ENCODE results near the gene IL2RA.

The IL2RA gene

GRCh38 chr10:6024334-6024682 is 37.9 kb downstream of the IL2RA start:
- no peak overlapping the region for H2AK5ac ChIP-seq (ENCODE audit: low read length)
- H3K4ac ChIP-seq (ENCODE audit: low read depth, low read length) = no peak overlapping the region
- H4K91ac ChIP-seq (ENCODE audit: low read depth, low read length) = no peak overlapping the region
- H3K4me3 ChIP-seq (ENCODE audit: low read depth, low read length) = no peak overlapping the region
- H3K79me1 ChIP-seq (ENCODE audit: low read length) = no peaks in the 10 kb centered on the region
- H3K36me3 ChIP-seq (ENCODE audit: control insufficient read depth in 1 of 2, insufficient read depth in 2 of 2, low read length in 2 of 2) = no peaks in the 10 kb centered on the region
- no peaks in the 10 kb centered on the region for H3K4me1 ChIP-seq (ENCODE audit: control insufficient read depth in 1 of 2, insufficient read depth in 2 of 2, low read length in 2 of 2)
- H2BK12ac ChIP-seq (ENCODE audit: low read length) = no peak overlapping the region
- DNase-seq = no peak
- no peaks in the 10 kb centered on the region for H3K27me3 ChIP-seq (ENCODE audit: insufficient read depth, low read length)
- H2BK120ac ChIP-seq (ENCODE audit: insufficient read depth, low read length, poor library complexity) = no peak overlapping the region
- no peak overlapping the region for H2AFZ ChIP-seq (ENCODE audit: insufficient read depth, low read length, poor library complexity)
- H3K23ac ChIP-seq (ENCODE audit: low read length) = no peak overlapping the region
- no peak overlapping the region for H4K12ac ChIP-seq (ENCODE audit: low read depth, low read length)
- no peak overlapping the region for H3K14ac ChIP-seq (ENCODE audit: low read length)
- no peak overlapping the region for H3K27ac ChIP-seq (ENCODE audit: low read depth, low read length)
- H3K9ac ChIP-seq (ENCODE audit: low read length) = no peak overlapping the region
- H4K8ac ChIP-seq (ENCODE audit: low read depth, low read length) = no peak overlapping the region
- H3K4me2 ChIP-seq (ENCODE audit: low read length) = no peak overlapping the region
- peaks cover 2% of the 10 kb centered on the region for H3K9me3 ChIP-seq (ENCODE audit: insufficient read depth, low read depth, low read length)
- no peak overlapping the region for H3K18ac ChIP-seq (ENCODE audit: low read length)
- H2BK5ac ChIP-seq (ENCODE audit: low read depth, low read length, poor library complexity) = no peak overlapping the region
- no CpG with 5 or more reads among the region's 10 CpGs for WGBS (ENCODE audit: extremely low coverage, insufficient coverage, insufficient read length)
- no peaks in the 10 kb centered on the region for H3K79me2 ChIP-seq (ENCODE audit: control insufficient read depth, insufficient read depth, low read length, poor library complexity)

- Histone ChIP-seq H4K91ac (ENCODE audit: low read depth, low read length) (no peak overlapping the region), H3K36me3 (ENCODE audit: control insufficient read depth in 1 of 2, insufficient read depth in 2 of 2, low read length in 2 of 2) (no peaks in the 10 kb centered on the region), H2BK12ac (ENCODE audit: low read length) (no peak overlapping the region), H2BK120ac (ENCODE audit: insufficient read depth, low read length, poor library complexity) (no peak overlapping the region), H3K4me2 (ENCODE audit: low read length) (no peak overlapping the region), H3K27me3 (ENCODE audit: insufficient read depth, low read length) (no peaks in the 10 kb centered on the region), H3K27ac (ENCODE audit: low read depth, low read length) (no peak overlapping the region), H2AK5ac (ENCODE audit: low read length) (no peak overlapping the region), H3K4me3 (ENCODE audit: low read depth, low read length) (no peak overlapping the region), H2BK5ac (ENCODE audit: low read depth, low read length, poor library complexity) (no peak overlapping the region), H4K12ac (ENCODE audit: low read depth, low read length) (no peak overlapping the region), H2AFZ (ENCODE audit: insufficient read depth, low read length, poor library complexity) (no peak overlapping the region), H3K23ac (ENCODE audit: low read length) (no peak overlapping the region), H3K14ac (ENCODE audit: low read length) (no peak overlapping the region), H3K18ac (ENCODE audit: low read length) (no peak overlapping the region), H3K79me1 (ENCODE audit: low read length) (no peaks in the 10 kb centered on the region), H4K8ac (ENCODE audit: low read depth, low read length) (no peak overlapping the region), H3K4me1 (ENCODE audit: control insufficient read depth in 1 of 2, insufficient read depth in 2 of 2, low read length in 2 of 2) (no peaks in the 10 kb centered on the region), H3K4ac (ENCODE audit: low read depth, low read length) (no peak overlapping the region), H3K79me2 (ENCODE audit: control insufficient read depth, insufficient read depth, low read length, poor library complexity) (no peaks in the 10 kb centered on the region), H3K9me3 (ENCODE audit: insufficient read depth, low read depth, low read length) (peaks cover 2% of the 10 kb centered on the region), H3K9ac (ENCODE audit: low read length) (no peak overlapping the region)
- DNase-seq = peak; percentile 51 to 66
- WGBS (ENCODE audit: extremely low coverage, insufficient coverage, insufficient read length) = no CpG with 5 or more reads among the region's 12 CpGs
Observed at GRCh38 chr10:6023661-6024333, 38.4 kb downstream of the IL2RA start.

GRCh38 chr10:6022660-6023059 is 39.5 kb downstream of the IL2RA start:
- Histone ChIP-seq H3K4ac (ENCODE audit: low read depth, low read length) (no peak overlapping the region), H2BK12ac (ENCODE audit: low read length) (no peak overlapping the region), H3K79me1 (ENCODE audit: low read length) (no peaks in the 10 kb centered on the region), H2BK120ac (ENCODE audit: insufficient read depth, low read length, poor library complexity) (no peak overlapping the region), H3K79me2 (ENCODE audit: control insufficient read depth, insufficient read depth, low read length, poor library complexity) (no peaks in the 10 kb centered on the region), H3K27ac (ENCODE audit: low read depth, low read length) (no peak overlapping the region), H3K14ac (ENCODE audit: low read length) (no peak overlapping the region), H3K9ac (ENCODE audit: low read length) (no peak overlapping the region), H3K36me3 (ENCODE audit: control insufficient read depth in 1 of 2, insufficient read depth in 2 of 2, low read length in 2 of 2) (no peaks in the 10 kb centered on the region), H2AK5ac (ENCODE audit: low read length) (no peak overlapping the region), H4K91ac (ENCODE audit: low read depth, low read length) (no peak overlapping the region), H3K27me3 (ENCODE audit: insufficient read depth, low read length) (no peaks in the 10 kb centered on the region), H3K9me3 (ENCODE audit: insufficient read depth, low read depth, low read length) (no peaks in the 10 kb centered on the region), H3K18ac (ENCODE audit: low read length) (no peak overlapping the region), H4K8ac (ENCODE audit: low read depth, low read length) (no peak overlapping the region), H2BK5ac (ENCODE audit: low read depth, low read length, poor library complexity) (no peak overlapping the region), H3K4me3 (ENCODE audit: low read depth, low read length) (no peak overlapping the region), H4K12ac (ENCODE audit: low read depth, low read length) (no peak overlapping the region), H3K23ac (ENCODE audit: low read length) (no peak overlapping the region), H3K4me2 (ENCODE audit: low read length) (no peak overlapping the region), H2AFZ (ENCODE audit: insufficient read depth, low read length, poor library complexity) (no peak overlapping the region), H3K4me1 (ENCODE audit: control insufficient read depth in 1 of 2, insufficient read depth in 2 of 2, low read length in 2 of 2) (no peaks in the 10 kb centered on the region)
- WGBS (ENCODE audit: extremely low coverage, insufficient coverage, insufficient read length) = no CpG with 5 or more reads among the region's 3 CpGs
- DNase-seq = no peak

- no peak overlapping the region for H4K8ac ChIP-seq (ENCODE audit: low read depth, low read length)
- no peak overlapping the region for H2BK5ac ChIP-seq (ENCODE audit: low read depth, low read length, poor library complexity)
- no peak overlapping the region for H3K14ac ChIP-seq (ENCODE audit: low read length)
- H3K79me1 ChIP-seq (ENCODE audit: low read length) = no peaks in the 10 kb centered on the region
- no peaks in the 10 kb centered on the region for H3K4me1 ChIP-seq (ENCODE audit: control insufficient read depth in 1 of 2, insufficient read depth in 2 of 2, low read length in 2 of 2)
- H4K12ac ChIP-seq (ENCODE audit: low read depth, low read length) = no peak overlapping the region
- no peak overlapping the region for H3K23ac ChIP-seq (ENCODE audit: low read length)
- H3K4me2 ChIP-seq (ENCODE audit: low read length) = no peak overlapping the region
- no peaks in the 10 kb centered on the region for H3K36me3 ChIP-seq (ENCODE audit: control insufficient read depth in 1 of 2, insufficient read depth in 2 of 2, low read length in 2 of 2)
- no CpG with 5 or more reads among the region's 9 CpGs for WGBS (ENCODE audit: extremely low coverage, insufficient coverage, insufficient read length)
- no peak overlapping the region for H4K91ac ChIP-seq (ENCODE audit: low read depth, low read length)
- DNase-seq = no peak
- no peak overlapping the region for H3K4ac ChIP-seq (ENCODE audit: low read depth, low read length)
- no peak overlapping the region for H3K4me3 ChIP-seq (ENCODE audit: low read depth, low read length)
- no peak overlapping the region for H2AK5ac ChIP-seq (ENCODE audit: low read length)
- H2BK12ac ChIP-seq (ENCODE audit: low read length) = no peak overlapping the region
- no peaks in the 10 kb centered on the region for H3K27me3 ChIP-seq (ENCODE audit: insufficient read depth, low read length)
- no peaks in the 10 kb centered on the region for H3K79me2 ChIP-seq (ENCODE audit: control insufficient read depth, insufficient read depth, low read length, poor library complexity)
- no peak overlapping the region for H3K27ac ChIP-seq (ENCODE audit: low read depth, low read length)
- H3K9ac ChIP-seq (ENCODE audit: low read length) = no peak overlapping the region
- H2BK120ac ChIP-seq (ENCODE audit: insufficient read depth, low read length, poor library complexity) = no peak overlapping the region
- no peak overlapping the region for H3K18ac ChIP-seq (ENCODE audit: low read length)
- H2AFZ ChIP-seq (ENCODE audit: insufficient read depth, low read length, poor library complexity) = no peak overlapping the region
- H3K9me3 ChIP-seq (ENCODE audit: insufficient read depth, low read depth, low read length) = no peaks in the 10 kb centered on the region
Observed at GRCh38 chr10:6020826-6021225, 41.3 kb downstream of the IL2RA start.
